ENCODE data around the gene ASTN2. TPM values are rescaled to one million over a fixed set of nuclear protein-coding genes. Genes with fewer than 3 reads are reported as not detected.

Gene ASTN2
- total and polyA plus RNA-seq, 2 experiments from 2014 or later: 5.8 to 7.5 TPM

DNA sequence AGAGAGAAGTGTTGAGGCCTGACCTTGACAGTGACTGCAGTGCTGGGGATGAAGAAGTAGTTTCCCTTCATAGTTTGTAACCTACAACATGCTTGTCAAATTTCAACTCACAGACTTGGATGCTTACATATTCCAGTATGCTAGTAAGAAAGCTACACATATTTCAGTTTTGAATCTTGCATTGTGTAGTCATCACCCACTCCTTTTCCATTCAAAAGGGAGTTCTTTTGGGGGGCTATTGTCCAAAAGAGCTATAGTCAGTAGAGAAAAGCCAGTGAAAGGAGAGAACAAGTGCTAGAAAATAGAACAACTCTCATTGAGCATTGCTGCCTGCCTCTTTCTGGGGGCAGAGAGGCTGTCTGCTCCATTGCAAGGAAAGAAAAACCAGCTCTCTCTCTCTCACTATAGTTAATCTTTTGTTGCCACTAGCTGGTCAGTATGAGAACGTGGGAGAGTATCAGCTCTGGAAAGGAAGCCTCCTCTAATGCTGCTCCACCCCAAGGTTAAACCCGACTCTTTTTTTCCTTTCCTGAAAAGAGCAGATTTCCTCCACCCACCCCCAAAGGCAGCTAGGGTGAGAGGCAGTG is 7.3 kb downstream of the ASTN2 start:
- no peak overlapping the region for H3K4me3 ChIP-seq
- no peaks in the 10 kb centered on the region for H3F3A ChIP-seq (ENCODE audit: insufficient read depth)
- no peak overlapping the region for H3K9ac ChIP-seq
- H3K36me3 ChIP-seq (ENCODE audit: low read depth): no peaks in the 10 kb centered on the region
- no peaks in the 10 kb centered on the region for H4K20me1 ChIP-seq (ENCODE audit: insufficient read depth)
- H3K4me2 ChIP-seq (ENCODE audit: unreplicated experiment): no peak overlapping the region
- no peak for TF ChIP-seq EZH2 (IDR thresholded peaks at IDR 0.05; ENCODE audit: insufficient read depth, poor library complexity, severe bottlenecking)
- TF ChIP-seq EZH2phosphoT487 (IDR thresholded peaks at IDR 0.05; ENCODE audit: insufficient read depth, low read depth): no peak
- no peaks in the 10 kb centered on the region for H3K9me2 ChIP-seq (ENCODE audit: insufficient read depth)
- H3K27ac ChIP-seq: no peak overlapping the region
- in situ Hi-C loops (cut with MboI): no loop called here
- H3K9me3 ChIP-seq (ENCODE audit: low read depth): no peaks in the 10 kb centered on the region
- no peak for DNase-seq
- WGBS, 2 experiments (ENCODE audit: low coverage in 1 of 2, low lambda C conversion rate in 2 of 2, missing lambda C conversion rate in 2 of 2): 2 to 10% methylated on average over 2 of the region's 2 CpGs
- no peaks in the 10 kb centered on the region for H3K79me2 ChIP-seq (ENCODE audit: insufficient read depth)
- H3K4me1 ChIP-seq (ENCODE audit: insufficient read depth): no peaks in the 10 kb centered on the region
- H2AFZ ChIP-seq: no peak overlapping the region
- H3K27me3 ChIP-seq (replicated peaks; ENCODE audit: insufficient read depth): 0 out of 2 replicates have a peak, but pooled peaks cover 4% of the 10 kb centered on the region

DNA sequence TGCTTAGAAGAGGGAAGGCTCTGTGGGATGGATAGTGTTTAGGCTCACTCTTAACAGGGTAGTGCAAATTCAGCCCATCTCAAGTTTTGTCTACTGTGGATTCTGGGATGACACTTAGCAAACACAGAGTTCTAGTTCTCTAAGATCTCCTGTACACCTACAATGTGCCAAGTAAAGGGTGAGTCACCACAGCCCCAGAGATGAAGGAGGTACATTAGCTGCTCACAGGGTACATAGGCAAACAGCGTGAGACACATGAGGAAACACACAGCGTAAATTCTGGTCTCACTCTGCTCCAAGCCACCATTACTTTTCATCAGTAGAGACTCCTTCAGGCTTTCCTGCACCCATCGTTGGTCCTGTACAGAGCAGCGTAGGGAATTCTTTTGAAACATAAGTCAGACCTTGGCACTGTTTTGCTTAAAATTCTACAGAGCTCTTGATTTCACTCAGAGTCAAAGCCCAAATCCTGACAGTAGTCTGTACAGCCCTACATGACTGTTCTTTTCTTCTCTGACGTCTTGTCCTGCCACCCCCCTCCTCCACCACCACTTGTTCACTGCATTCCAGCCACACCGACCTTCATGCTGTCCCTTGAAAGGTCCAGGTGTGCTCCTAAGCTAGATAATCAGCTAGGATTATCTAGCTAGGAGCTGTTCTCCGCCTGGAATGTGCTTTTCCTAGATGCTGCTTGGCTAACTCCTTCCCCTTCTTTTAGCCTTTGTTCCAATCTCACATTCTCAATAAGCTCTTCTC is 8.7 kb downstream of the ASTN2 start:
- no peaks in the 10 kb centered on the region for H3K36me3 ChIP-seq (ENCODE audit: low read depth)
- no peak overlapping the region for H3K9ac ChIP-seq
- no peaks in the 10 kb centered on the region for H3K9me3 ChIP-seq (ENCODE audit: low read depth)
- TF ChIP-seq EZH2 (IDR thresholded peaks at IDR 0.05; ENCODE audit: insufficient read depth, poor library complexity, severe bottlenecking) (no peak), EZH2phosphoT487 (IDR thresholded peaks at IDR 0.05; ENCODE audit: insufficient read depth, low read depth) (no peak)
- no peak overlapping the region for H3K27ac ChIP-seq
- no peaks in the 10 kb centered on the region for H3K4me1 ChIP-seq (ENCODE audit: insufficient read depth)
- H3K4me3 ChIP-seq: no peak overlapping the region
- no peaks in the 10 kb centered on the region for H3F3A ChIP-seq (ENCODE audit: insufficient read depth)
- no peaks in the 10 kb centered on the region for H3K79me2 ChIP-seq (ENCODE audit: insufficient read depth)
- 28 to 31% methylated on average over 7 of the region's 7 CpGs for WGBS, 2 experiments (ENCODE audit: low coverage in 1 of 2, low lambda C conversion rate in 2 of 2, missing lambda C conversion rate in 2 of 2)
- H3K4me2 ChIP-seq (ENCODE audit: unreplicated experiment): no peak overlapping the region
- H3K27me3 ChIP-seq (replicated peaks; ENCODE audit: insufficient read depth): 0 out of 2 replicates have a peak, but pooled peaks cover 4% of the 10 kb centered on the region
- no peaks in the 10 kb centered on the region for H4K20me1 ChIP-seq (ENCODE audit: insufficient read depth)
- no peaks in the 10 kb centered on the region for H3K9me2 ChIP-seq (ENCODE audit: insufficient read depth)
- in situ Hi-C loops (cut with MboI): no loop called here
- H2AFZ ChIP-seq: no peak overlapping the region
- no peak for DNase-seq

DNA sequence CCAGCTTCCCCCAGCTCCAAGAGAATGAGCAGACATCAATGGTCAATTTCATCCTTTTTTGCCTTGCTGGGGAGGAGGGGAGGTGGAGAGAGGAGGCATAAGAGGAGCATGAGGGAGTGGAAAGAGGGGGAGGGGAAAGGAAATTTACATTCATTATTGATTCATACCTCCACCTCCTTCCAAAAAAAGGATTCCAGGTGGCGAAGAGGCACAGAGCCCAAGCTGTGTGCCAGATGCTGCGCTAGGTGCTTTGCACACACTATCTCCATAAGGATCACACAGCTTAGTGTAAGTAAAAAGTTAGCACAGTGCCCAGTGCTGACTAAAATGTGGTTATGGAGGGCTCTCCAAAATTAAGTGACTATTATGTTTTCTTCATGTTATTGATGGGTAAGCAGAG is 11.0 kb downstream of the ASTN2 start:
- WGBS, 2 experiments (ENCODE audit: low coverage in 1 of 2, low lambda C conversion rate in 2 of 2, missing lambda C conversion rate in 2 of 2): 67 to 72% methylated on average over 2 of the region's 2 CpGs
- no peaks in the 10 kb centered on the region for H3K79me2 ChIP-seq (ENCODE audit: insufficient read depth)
- H3K4me1 ChIP-seq (ENCODE audit: insufficient read depth): no peaks in the 10 kb centered on the region
- H3K9me3 ChIP-seq (ENCODE audit: low read depth): no peaks in the 10 kb centered on the region
- H3K4me3 ChIP-seq: no peak overlapping the region
- no peak overlapping the region for H3K27ac ChIP-seq
- TF ChIP-seq EZH2phosphoT487 (IDR thresholded peaks at IDR 0.05; ENCODE audit: insufficient read depth, low read depth) (no peak), EZH2 (IDR thresholded peaks at IDR 0.05; ENCODE audit: insufficient read depth, poor library complexity, severe bottlenecking) (no peak)
- H3K27me3 ChIP-seq (replicated peaks; ENCODE audit: insufficient read depth): no peaks in the 10 kb centered on the region
- H3K9ac ChIP-seq: no peak overlapping the region
- H3K36me3 ChIP-seq (ENCODE audit: low read depth): no peaks in the 10 kb centered on the region
- H3K4me2 ChIP-seq (ENCODE audit: unreplicated experiment): no peak overlapping the region
- H3F3A ChIP-seq (ENCODE audit: insufficient read depth): no peaks in the 10 kb centered on the region
- no peak for DNase-seq
- H4K20me1 ChIP-seq (ENCODE audit: insufficient read depth): no peaks in the 10 kb centered on the region
- in situ Hi-C loops (cut with MboI): no loop called here
- no peaks in the 10 kb centered on the region for H3K9me2 ChIP-seq (ENCODE audit: insufficient read depth)
- no peak overlapping the region for H2AFZ ChIP-seq

DNA sequence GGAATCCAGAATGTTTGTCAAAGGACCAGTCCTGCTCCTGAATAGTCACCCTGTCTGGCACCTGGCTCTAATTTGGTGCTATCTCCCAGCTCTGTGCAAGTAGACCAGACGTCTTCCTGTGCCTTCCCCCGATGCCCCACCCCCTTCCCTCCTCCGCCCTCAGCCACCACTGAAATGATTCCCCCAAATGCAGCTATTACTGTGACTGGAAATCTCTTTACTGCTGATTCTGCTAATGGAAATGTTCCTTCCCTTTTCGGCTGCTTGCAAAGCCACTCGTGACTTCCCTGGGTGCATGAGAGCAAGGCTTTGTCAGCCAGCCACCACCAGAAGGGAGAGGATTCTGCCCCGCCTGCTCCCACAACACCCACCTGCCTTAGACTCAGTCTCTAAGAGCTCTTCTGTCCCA is 11.4 kb downstream of the ASTN2 start:
- Histone ChIP-seq H3K27me3 (replicated peaks; ENCODE audit: insufficient read depth) (no peaks in the 10 kb centered on the region), H3K27ac (no peak overlapping the region), H3K9me2 (ENCODE audit: insufficient read depth) (no peaks in the 10 kb centered on the region), H3K9me3 (ENCODE audit: low read depth) (no peaks in the 10 kb centered on the region), H3K4me3 (no peak overlapping the region), H3K79me2 (ENCODE audit: insufficient read depth) (no peaks in the 10 kb centered on the region), H4K20me1 (ENCODE audit: insufficient read depth) (no peaks in the 10 kb centered on the region), H3K4me1 (ENCODE audit: insufficient read depth) (no peaks in the 10 kb centered on the region), H2AFZ (no peak overlapping the region), H3F3A (ENCODE audit: insufficient read depth) (no peaks in the 10 kb centered on the region), H3K9ac (no peak overlapping the region), H3K36me3 (ENCODE audit: low read depth) (no peaks in the 10 kb centered on the region), H3K4me2 (ENCODE audit: unreplicated experiment) (no peak overlapping the region)
- DNase-seq: no peak
- TF ChIP-seq EZH2phosphoT487 (IDR thresholded peaks at IDR 0.05; ENCODE audit: insufficient read depth, low read depth) (no peak), EZH2 (IDR thresholded peaks at IDR 0.05; ENCODE audit: insufficient read depth, poor library complexity, severe bottlenecking) (no peak)
- 14 to 15% methylated on average over 6 of the region's 6 CpGs for WGBS, 2 experiments (ENCODE audit: low coverage in 1 of 2, low lambda C conversion rate in 2 of 2, missing lambda C conversion rate in 2 of 2)
- in situ Hi-C loops (cut with MboI): no loop called here

All from GM23248 (cell line).